ENCODE measurements around the gene SYP. TPM values are rescaled to one million over a fixed set of nuclear protein-coding genes. Genes with fewer than 3 reads are reported as not detected.

Gene SYP
- total and polyA plus RNA-seq, 9 of the 15 experiments (the other 6 are each of a cell fraction or from before 2014, with no cell fraction given): 0.48 to 5.1 (median 2.6) TPM

GRCh38 chrX:49244207-49244606 lies 44.2 kb upstream of the SYP start (continued):
- TF ChIP-seq, protein P1, sequence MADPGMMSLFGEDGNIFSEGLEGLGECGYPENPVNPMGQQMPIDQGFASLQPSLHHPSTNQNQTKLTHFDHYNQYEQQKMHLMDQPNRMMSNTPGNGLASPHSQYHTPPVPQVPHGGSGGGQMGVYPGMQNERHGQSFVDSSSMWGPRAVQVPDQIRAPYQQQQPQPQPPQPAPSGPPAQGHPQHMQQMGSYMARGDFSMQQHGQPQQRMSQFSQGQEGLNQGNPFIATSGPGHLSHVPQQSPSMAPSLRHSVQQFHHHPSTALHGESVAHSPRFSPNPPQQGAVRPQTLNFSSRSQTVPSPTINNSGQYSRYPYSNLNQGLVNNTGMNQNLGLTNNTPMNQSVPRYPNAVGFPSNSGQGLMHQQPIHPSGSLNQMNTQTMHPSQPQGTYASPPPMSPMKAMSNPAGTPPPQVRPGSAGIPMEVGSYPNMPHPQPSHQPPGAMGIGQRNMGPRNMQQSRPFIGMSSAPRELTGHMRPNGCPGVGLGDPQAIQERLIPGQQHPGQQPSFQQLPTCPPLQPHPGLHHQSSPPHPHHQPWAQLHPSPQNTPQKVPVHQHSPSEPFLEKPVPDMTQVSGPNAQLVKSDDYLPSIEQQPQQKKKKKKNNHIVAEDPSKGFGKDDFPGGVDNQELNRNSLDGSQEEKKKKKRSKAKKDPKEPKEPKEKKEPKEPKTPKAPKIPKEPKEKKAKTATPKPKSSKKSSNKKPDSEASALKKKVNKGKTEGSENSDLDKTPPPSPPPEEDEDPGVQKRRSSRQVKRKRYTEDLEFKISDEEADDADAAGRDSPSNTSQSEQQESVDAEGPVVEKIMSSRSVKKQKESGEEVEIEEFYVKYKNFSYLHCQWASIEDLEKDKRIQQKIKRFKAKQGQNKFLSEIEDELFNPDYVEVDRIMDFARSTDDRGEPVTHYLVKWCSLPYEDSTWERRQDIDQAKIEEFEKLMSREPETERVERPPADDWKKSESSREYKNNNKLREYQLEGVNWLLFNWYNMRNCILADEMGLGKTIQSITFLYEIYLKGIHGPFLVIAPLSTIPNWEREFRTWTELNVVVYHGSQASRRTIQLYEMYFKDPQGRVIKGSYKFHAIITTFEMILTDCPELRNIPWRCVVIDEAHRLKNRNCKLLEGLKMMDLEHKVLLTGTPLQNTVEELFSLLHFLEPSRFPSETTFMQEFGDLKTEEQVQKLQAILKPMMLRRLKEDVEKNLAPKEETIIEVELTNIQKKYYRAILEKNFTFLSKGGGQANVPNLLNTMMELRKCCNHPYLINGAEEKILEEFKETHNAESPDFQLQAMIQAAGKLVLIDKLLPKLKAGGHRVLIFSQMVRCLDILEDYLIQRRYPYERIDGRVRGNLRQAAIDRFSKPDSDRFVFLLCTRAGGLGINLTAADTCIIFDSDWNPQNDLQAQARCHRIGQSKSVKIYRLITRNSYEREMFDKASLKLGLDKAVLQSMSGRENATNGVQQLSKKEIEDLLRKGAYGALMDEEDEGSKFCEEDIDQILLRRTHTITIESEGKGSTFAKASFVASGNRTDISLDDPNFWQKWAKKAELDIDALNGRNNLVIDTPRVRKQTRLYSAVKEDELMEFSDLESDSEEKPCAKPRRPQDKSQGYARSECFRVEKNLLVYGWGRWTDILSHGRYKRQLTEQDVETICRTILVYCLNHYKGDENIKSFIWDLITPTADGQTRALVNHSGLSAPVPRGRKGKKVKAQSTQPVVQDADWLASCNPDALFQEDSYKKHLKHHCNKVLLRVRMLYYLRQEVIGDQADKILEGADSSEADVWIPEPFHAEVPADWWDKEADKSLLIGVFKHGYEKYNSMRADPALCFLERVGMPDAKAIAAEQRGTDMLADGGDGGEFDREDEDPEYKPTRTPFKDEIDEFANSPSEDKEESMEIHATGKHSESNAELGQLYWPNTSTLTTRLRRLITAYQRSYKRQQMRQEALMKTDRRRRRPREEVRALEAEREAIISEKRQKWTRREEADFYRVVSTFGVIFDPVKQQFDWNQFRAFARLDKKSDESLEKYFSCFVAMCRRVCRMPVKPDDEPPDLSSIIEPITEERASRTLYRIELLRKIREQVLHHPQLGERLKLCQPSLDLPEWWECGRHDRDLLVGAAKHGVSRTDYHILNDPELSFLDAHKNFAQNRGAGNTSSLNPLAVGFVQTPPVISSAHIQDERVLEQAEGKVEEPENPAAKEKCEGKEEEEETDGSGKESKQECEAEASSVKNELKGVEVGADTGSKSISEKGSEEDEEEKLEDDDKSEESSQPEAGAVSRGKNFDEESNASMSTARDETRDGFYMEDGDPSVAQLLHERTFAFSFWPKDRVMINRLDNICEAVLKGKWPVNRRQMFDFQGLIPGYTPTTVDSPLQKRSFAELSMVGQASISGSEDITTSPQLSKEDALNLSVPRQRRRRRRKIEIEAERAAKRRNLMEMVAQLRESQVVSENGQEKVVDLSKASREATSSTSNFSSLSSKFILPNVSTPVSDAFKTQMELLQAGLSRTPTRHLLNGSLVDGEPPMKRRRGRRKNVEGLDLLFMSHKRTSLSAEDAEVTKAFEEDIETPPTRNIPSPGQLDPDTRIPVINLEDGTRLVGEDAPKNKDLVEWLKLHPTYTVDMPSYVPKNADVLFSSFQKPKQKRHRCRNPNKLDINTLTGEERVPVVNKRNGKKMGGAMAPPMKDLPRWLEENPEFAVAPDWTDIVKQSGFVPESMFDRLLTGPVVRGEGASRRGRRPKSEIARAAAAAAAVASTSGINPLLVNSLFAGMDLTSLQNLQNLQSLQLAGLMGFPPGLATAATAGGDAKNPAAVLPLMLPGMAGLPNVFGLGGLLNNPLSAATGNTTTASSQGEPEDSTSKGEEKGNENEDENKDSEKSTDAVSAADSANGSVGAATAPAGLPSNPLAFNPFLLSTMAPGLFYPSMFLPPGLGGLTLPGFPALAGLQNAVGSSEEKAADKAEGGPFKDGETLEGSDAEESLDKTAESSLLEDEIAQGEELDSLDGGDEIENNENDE (IDR thresholded peaks at IDR 0.05; ENCODE audit: low read depth, low read length): no peak
- TF ChIP-seq ZEB2 (IDR thresholded peaks at IDR 0.05) (peak; percentile 96), NFATC3 (IDR thresholded peaks at IDR 0.05) (0 out of 2 replicates have a peak, but pooled peaks have one; percentile 56), TRIM28 (IDR thresholded peaks at IDR 0.05) (peak; percentile 19; the same call in 1 of the 2 replicates), ATF1 (CRISPR knock-in tag; IDR thresholded peaks at IDR 0.05) (no peak), ATF1 (tag; IDR thresholded peaks at IDR 0.05) (no peak), KLF6 (CRISPR knock-in tag; IDR thresholded peaks at IDR 0.05; ENCODE audit: borderline replicate concordance) (no peak), SMAD4 (CRISPR knock-in tag; conservative IDR thresholded peaks at IDR 0.05) (peak; percentile 61), TCF3 (CRISPR knock-in tag; IDR thresholded peaks at IDR 0.05) (peak; percentile 96), ZNF263 (CRISPR knock-in tag; IDR thresholded peaks at IDR 0.05; ENCODE audit: borderline replicate concordance) (peak; percentile 61; the same call in 1 of the 2 replicates)
- TF ChIP-seq, protein P2, sequence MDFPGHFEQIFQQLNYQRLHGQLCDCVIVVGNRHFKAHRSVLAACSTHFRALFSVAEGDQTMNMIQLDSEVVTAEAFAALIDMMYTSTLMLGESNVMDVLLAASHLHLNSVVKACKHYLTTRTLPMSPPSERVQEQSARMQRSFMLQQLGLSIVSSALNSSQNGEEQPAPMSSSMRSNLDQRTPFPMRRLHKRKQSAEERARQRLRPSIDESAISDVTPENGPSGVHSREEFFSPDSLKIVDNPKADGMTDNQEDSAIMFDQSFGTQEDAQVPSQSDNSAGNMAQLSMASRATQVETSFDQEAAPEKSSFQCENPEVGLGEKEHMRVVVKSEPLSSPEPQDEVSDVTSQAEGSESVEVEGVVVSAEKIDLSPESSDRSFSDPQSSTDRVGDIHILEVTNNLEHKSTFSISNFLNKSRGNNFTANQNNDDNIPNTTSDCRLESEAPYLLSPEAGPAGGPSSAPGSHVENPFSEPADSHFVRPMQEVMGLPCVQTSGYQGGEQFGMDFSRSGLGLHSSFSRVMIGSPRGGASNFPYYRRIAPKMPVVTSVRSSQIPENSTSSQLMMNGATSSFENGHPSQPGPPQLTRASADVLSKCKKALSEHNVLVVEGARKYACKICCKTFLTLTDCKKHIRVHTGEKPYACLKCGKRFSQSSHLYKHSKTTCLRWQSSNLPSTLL (IDR thresholded peaks at IDR 0.05): peak; percentile 71; the same call in 1 of the 2 replicates
